ENCODE results near the gene MED12L.
"Not testable (repeated sequence)": the region's sequence is repeated elsewhere in the genome, so short reads cannot be mapped to it uniquely, and the experiment has no call there.

- not testable (repeated sequence) for TF ChIP-seq CTCF, POLR2A (IDR thresholded peaks at IDR 0.05)
Measured at GRCh38 chr3:151242006-151242405, 156.5 kb downstream of the MED12L start.

Data from thyroid gland (tissue), 4 donors.